Gastrocnemius medialis (tissue), 4 donors: ENCODE results near the gene ASMT. TPM values are rescaled to one million over a fixed set of nuclear protein-coding genes. Genes with fewer than 3 reads are reported as not detected.
A peak's percentile ranks its signal among the peaks of the same experiment; 100 is the strongest.
"Not testable (repeated sequence)": the region's sequence is repeated elsewhere in the genome, so short reads cannot be mapped to it uniquely, and the experiment has no call there.

Experiments
- ATAC-seq, 2 donors: fragments of 150-250 bp; one replicate each; pipeline ENCODE4 v1.9.1; 2016
- DNase-seq, 2 donors: peaks; one replicate each; pipeline ENCODE4 v3.0.0-alpha.2; 2019
- H3K27ac ChIP-seq, 4 donors: fragments of 200-600 bp; sonication (generic); 1 replicate in 1 of 4; 2 replicates in 3 of 4; pipeline ENCODE4 v1.5.1; 2016 to 2018; ENCODE audit warnings: mild to moderate bottlenecking in 2 of 4, moderate library complexity in 1 of 4
- H3K27me3 ChIP-seq, 3 donors: fragments of 200-600 bp; sonication (generic) in 2 of 3; 1 replicate in 1 of 3; 2 replicates in 2 of 3; pipeline versions ENCODE4 v1.5.1 to v1.6.0; 2016 to 2019; ENCODE audit warnings: mild to moderate bottlenecking in 1 of 3, moderate library complexity in 1 of 3
- H3K36me3 ChIP-seq, 2 donors: fragments of 200-600 bp; sonication (generic) in 1 of 2; one replicate each; pipeline ENCODE4 v1.5.1; 2017 to 2018
- H3K4me1 ChIP-seq, 2 donors: fragments of 200-600 bp; sonication (generic) in 1 of 2; one replicate each; pipeline ENCODE4 v1.5.1; 2016 to 2017; ENCODE audit warnings: mild to moderate bottlenecking in 2 of 2
- H3K4me3 ChIP-seq, 4 donors: fragments of 200-600 bp; sonication (generic) in 3 of 4; 1 replicate in 1 of 4; 2 replicates in 3 of 4; pipeline ENCODE4 v1.5.1; 2016 to 2019; ENCODE audit warnings: mild to moderate bottlenecking in 2 of 4
- H3K9me3 ChIP-seq, 3 donors: fragments of 200-600 bp; sonication (generic) in 2 of 3; 1 replicate in 1 of 3; 2 replicates in 2 of 3; pipeline ENCODE4 v1.5.1; 2016 to 2019
- CTCF ChIP-seq, 5 experiments: fragments of 450-650 bp in 3 of 5; fragments of 200-600 bp in 2 of 5; sonication (generic) in 2 of 5; IDR thresholded peaks in 4 of 5; conservative IDR thresholded peaks in 1 of 5; 1 replicate in 4 of 5; 2 replicates in 1 of 5; pipeline ENCODE4 v1.5.1; 2016 to 2019; ENCODE audit warnings: antibody characterized with exemption in 5 of 5, mild to moderate bottlenecking in 3 of 5, moderate library complexity in 3 of 5
- POLR2A ChIP-seq, 2 donors: fragments of 450-650 bp; IDR thresholded peaks; one replicate each; pipeline ENCODE4 v1.6.1; 2017; ENCODE audit warnings: antibody characterized with exemption in 2 of 2, mild to moderate bottlenecking in 2 of 2, moderate library complexity in 2 of 2
- in situ Hi-C, 4 donors: fragments of 200-750 bp; cut with MboI; loops; one replicate each; pipeline versions ENCODE4 v1.15.0 to v1.8.0; 2017; ENCODE audit warnings: low sequenced_read_pairs in 4 of 4
- intact Hi-C: fragments of 100-400 bp; cut with DNase I; formaldehyde crosslinking; loops from one replicate; pipeline ENCODE4 v1.15.1; 2023; ENCODE audit warnings: low total_unique reads
- total RNA-seq, 4 donors: library from RNA; depleted of rRNA; stranded (reverse); fragments of >200 nt; gene quantifications; one replicate each; pipeline versions ENCODE4 v1.1.0 to v1.2.3, GENCODE V29; 2016

ASMT gene
- total RNA-seq, 4 donors from 2014 or later, result not detected

GRCh38 chrX:1629244-1629643 lies 14.4 kb downstream of the ASMT start:
- Histone ChIP-seq H3K27ac (no peak overlapping the region), H3K9me3 (no peaks in the 10 kb centered on the region), H3K4me1 (no peaks in the 10 kb centered on the region), H3K27me3 (no peaks in the 10 kb centered on the region), H3K36me3 (no peaks in the 10 kb centered on the region), H3K4me3 (no peak overlapping the region)
- intact Hi-C loops, result no loop called here
- TF ChIP-seq CTCF (IDR thresholded peaks at IDR 0.05 in 4 of 5, conservative IDR thresholded peaks at IDR 0.05 in 1 of 5) (no peak), POLR2A (IDR thresholded peaks at IDR 0.05) (no peak)
- in situ Hi-C loops, result no loop called here
- ATAC-seq (no peak), DNase-seq (no peak)

GRCh38 chrX:1646009-1646408 lies 31.1 kb downstream of the ASMT start:
- TF ChIP-seq CTCF (IDR thresholded peaks at IDR 0.05 in 4 of 5, conservative IDR thresholded peaks at IDR 0.05 in 1 of 5) (no peak), POLR2A (IDR thresholded peaks at IDR 0.05) (no peak)
- no peak for ATAC-seq
- Histone ChIP-seq H3K4me1 (no peaks in the 10 kb centered on the region), H3K27me3 (no peaks in the 10 kb centered on the region), H3K36me3 (no peaks in the 10 kb centered on the region), H3K27ac (no peak overlapping the region), H3K9me3 (peaks cover 0 to 8% (median 0%) of the 10 kb centered on the region in 3 donors), H3K4me3 (no peak overlapping the region)
- in situ Hi-C loops (loop anchor here in 2 of 4 donors (5.0 kb wide), 2 partner anchors 946 to 951 kb away; no protein-coding TSS in a partner anchor), intact Hi-C loops (no loop called here)
- DNase-seq, result no peak

GRCh38 chrX:1649621-1650020 lies 34.8 kb downstream of the ASMT start:
- Histone ChIP-seq H3K27me3 (no peaks in the 10 kb centered on the region), H3K9me3 (peaks cover 0 to 8% (median 0%) of the 10 kb centered on the region in 3 donors), H3K36me3 (no peaks in the 10 kb centered on the region), H3K27ac (no peak overlapping the region), H3K4me3 (no peak overlapping the region), H3K4me1 (no peaks in the 10 kb centered on the region)
- TF ChIP-seq POLR2A (IDR thresholded peaks at IDR 0.05) (no peak), CTCF (IDR thresholded peaks at IDR 0.05 in 4 of 5, conservative IDR thresholded peaks at IDR 0.05 in 1 of 5) (no peak)
- in situ Hi-C loops, result loop anchor here (5.0 to 25.0 kb wide), 3 partner anchors 938 to 948 kb away; no protein-coding TSS in a partner anchor
- no peak for DNase-seq
- intact Hi-C loops, result no loop called here
- ATAC-seq, result no peak

- ATAC-seq, H3K9me3 ChIP-seq, DNase-seq, H3K27me3 ChIP-seq, H3K4me1 ChIP-seq, H3K4me3 ChIP-seq, H3K27ac ChIP-seq, H3K36me3 ChIP-seq: not testable (repeated sequence)
- intact Hi-C loops, result loop anchor here (2.0 kb wide), 1 partner anchor 941 kb away; no protein-coding TSS in a partner anchor
- TF ChIP-seq CTCF (IDR thresholded peaks at IDR 0.05 in 4 of 5, conservative IDR thresholded peaks at IDR 0.05 in 1 of 5), result peak in 4 of 5 experiments; percentile 35 to 58 (median 48)
- in situ Hi-C loops, result loop anchor here in 2 of 4 donors (25.0 kb wide), 1 partner anchor 935 kb away; no protein-coding TSS in a partner anchor
Measured at GRCh38 chrX:1652011-1652811, 37.4 kb downstream of the ASMT start.
